Coronary artery (tissue), 2 donors: ENCODE results near the gene SHISA5.

ENCODE experiments used
- DNase-seq: peaks from one replicate; pipeline ENCODE4 v3.0.0-alpha.2; 2017; ENCODE audit warnings: low spot score
- H3K27ac ChIP-seq, 2 donors: fragments of 200-600 bp; sonication (generic); one replicate each; pipeline ENCODE4 v1.5.1; 2016 to 2019
- H3K4me3 ChIP-seq: fragments of 200-600 bp; sonication (generic); 2 replicates; pipeline ENCODE4 v1.5.1; 2016; ENCODE audit warnings: mild to moderate bottlenecking, moderate library complexity
- CTCF ChIP-seq: fragments of 200-600 bp; sonication (generic); IDR thresholded peaks from one replicate; pipeline ENCODE4 v1.5.1; 2019; ENCODE audit warnings: antibody characterized with exemption

Gene SHISA5

GRCh38 chr3:48472673-48472922 lies 31.4 kb downstream of the SHISA5 start:
- no peak for TF ChIP-seq CTCF
- Histone ChIP-seq H3K27ac (peak overlapping the region; percentile 96 to 98), H3K4me3 (peak overlapping the region; percentile 84)
- no peak for DNase-seq

- DNase-seq: no peak
- Histone ChIP-seq H3K27ac (peak overlapping the region in 1 of 2 donors; percentile 100), H3K4me3 (peak overlapping the region; percentile 50)
- TF ChIP-seq CTCF: no peak
These were observed 33.7 kb downstream of the SHISA5 start for GRCh38 chr3:48470286-48470685.

- Histone ChIP-seq H3K27ac (peak overlapping the region in 1 of 2 donors; percentile 100), H3K4me3 (peak overlapping the region; percentile 50)
- TF ChIP-seq CTCF: no peak
- DNase-seq: no peak
These were observed 34.7 kb downstream of the SHISA5 start for GRCh38 chr3:48469046-48469915.

- TF ChIP-seq CTCF: no peak
- peak overlapping the region; percentile 19 for H3K4me3 ChIP-seq
- peak overlapping the region; percentile 96 to 100 for H3K27ac ChIP-seq
- no peak for DNase-seq
These were observed 35.6 kb downstream of the SHISA5 start for GRCh38 chr3:48468329-48468731.

GRCh38 chr3:48467473-48468267 lies 36.3 kb downstream of the SHISA5 start:
- Histone ChIP-seq H3K4me3 (peak overlapping the region; percentile 75), H3K27ac (peak overlapping the region; percentile 96 to 100)
- TF ChIP-seq CTCF: no peak
- DNase-seq: no peak

- no peak for TF ChIP-seq CTCF
- peak overlapping the region; percentile 96 to 100 for H3K27ac ChIP-seq
- DNase-seq: no peak
- peak overlapping the region; percentile 75 for H3K4me3 ChIP-seq
These were observed 36.9 kb downstream of the SHISA5 start for GRCh38 chr3:48467110-48467454.
